ENCODE data around the gene AKR1C8.

- no peak for TF ChIP-seq POLR2A (IDR thresholded peaks at IDR 0.05)
- no peak for TF ChIP-seq POLR2AphosphoS5 (IDR thresholded peaks at IDR 0.05)
- TF ChIP-seq CTCF (IDR thresholded peaks at IDR 0.05), result no peak
These were observed 21.5 kb downstream of the AKR1C8 start for GRCh38 chr10:5163487-5163886.

Measured in prostate gland (tissue), 2 donors.